ENCODE measurements around the gene DEFB123. TPM values are rescaled to one million over a fixed set of nuclear protein-coding genes. Genes with fewer than 3 reads are reported as not detected.

Gene DEFB123
- total and polyA plus RNA-seq, 9 of the 15 experiments (the other 6 are each of a cell fraction or from before 2014, with no cell fraction given), result not detected

- TF ChIP-seq TEAD4 (IDR thresholded peaks at IDR 0.05; ENCODE audit: low read length) (peak; percentile 96), TEAD4 (CRISPR knock-in tag; IDR thresholded peaks at IDR 0.05; ENCODE audit: borderline replicate concordance) (peak; percentile 95), CTCFL (IDR thresholded peaks at IDR 0.05; ENCODE audit: borderline replicate concordance, insufficient read depth, low read depth, low read length, poor library complexity, severe bottlenecking) (no peak), KLF10 (CRISPR knock-in tag; IDR thresholded peaks at IDR 0.05) (no peak), BACH1 (tag; IDR thresholded peaks at IDR 0.05) (no peak), NR3C1 (CRISPR knock-in tag; IDR thresholded peaks at IDR 0.05) (no peak), NCOA4 (IDR thresholded peaks at IDR 0.05; ENCODE audit: partially characterized antibody) (no peak), ZNF140 (CRISPR knock-in tag; IDR thresholded peaks at IDR 0.05) (no peak), PRDM10 (IDR thresholded peaks at IDR 0.05; ENCODE audit: partially characterized antibody) (no peak), ZNF740 (CRISPR knock-in tag; IDR thresholded peaks at IDR 0.05) (no peak), ZNF740 (tag; IDR thresholded peaks at IDR 0.05) (no peak), KLF13 (tag; IDR thresholded peaks at IDR 0.05; ENCODE audit: borderline replicate concordance, low read depth) (no peak), SOX6 (IDR thresholded peaks at IDR 0.05) (peak; percentile 15; the same call in 1 of the 2 replicates), JUND (IDR thresholded peaks at IDR 0.05; ENCODE audit: borderline replicate concordance, low read depth, low read length) (peak; percentile 54; the same call in 1 of the 2 replicates), JUND (tag; IDR thresholded peaks at IDR 0.05; ENCODE audit: borderline replicate concordance, low read depth, low read length) (no peak), HBP1 (CRISPR knock-in tag; IDR thresholded peaks at IDR 0.05) (no peak), SP2 (IDR thresholded peaks at IDR 0.05; ENCODE audit: extremely low read depth, low read depth, low read length, poor library complexity, severe bottlenecking) (no peak)
Observed at GRCh38 chr20:31494131-31494530, 53.7 kb downstream of the DEFB123 start (continued).

All from K562 (cell line).